HepG2 (cell line): Measurements from ENCODE around the gene TMEM108.

Experiments
- FOXP1 ChIP-seq, 2 experiments: fragments of 450-650 bp in 1 of 2; IDR thresholded peaks; 2 replicates each; pipeline ENCODE4 v1.6.1; 2017 to 2018; ENCODE audit warnings: antibody characterized with exemption in 1 of 2
- POLR2A ChIP-seq, 2 experiments: IDR thresholded peaks; 2 replicates each; pipeline ENCODE4 v1.6.1; 2011; ENCODE audit warnings: low read depth in 2 of 2, low read length in 2 of 2, mild to moderate bottlenecking in 1 of 2, moderate library complexity in 1 of 2; ENCODE audit not compliant: insufficient read depth in 1 of 2
- TF ChIP-seq, protein P1 (sequence below): sonication (generic); formaldehyde crosslinking; IDR thresholded peaks from 2 replicates; pipeline ENCODE4 v1.5.0; 2020; ENCODE audit warnings: mild to moderate bottlenecking, missing genetic modification reagents

- no peak for TF ChIP-seq POLR2A (IDR thresholded peaks at IDR 0.05; ENCODE audit: insufficient read depth in 1 of 2, low read depth in 2 of 2, low read length in 2 of 2)
- TF ChIP-seq, protein P1, sequence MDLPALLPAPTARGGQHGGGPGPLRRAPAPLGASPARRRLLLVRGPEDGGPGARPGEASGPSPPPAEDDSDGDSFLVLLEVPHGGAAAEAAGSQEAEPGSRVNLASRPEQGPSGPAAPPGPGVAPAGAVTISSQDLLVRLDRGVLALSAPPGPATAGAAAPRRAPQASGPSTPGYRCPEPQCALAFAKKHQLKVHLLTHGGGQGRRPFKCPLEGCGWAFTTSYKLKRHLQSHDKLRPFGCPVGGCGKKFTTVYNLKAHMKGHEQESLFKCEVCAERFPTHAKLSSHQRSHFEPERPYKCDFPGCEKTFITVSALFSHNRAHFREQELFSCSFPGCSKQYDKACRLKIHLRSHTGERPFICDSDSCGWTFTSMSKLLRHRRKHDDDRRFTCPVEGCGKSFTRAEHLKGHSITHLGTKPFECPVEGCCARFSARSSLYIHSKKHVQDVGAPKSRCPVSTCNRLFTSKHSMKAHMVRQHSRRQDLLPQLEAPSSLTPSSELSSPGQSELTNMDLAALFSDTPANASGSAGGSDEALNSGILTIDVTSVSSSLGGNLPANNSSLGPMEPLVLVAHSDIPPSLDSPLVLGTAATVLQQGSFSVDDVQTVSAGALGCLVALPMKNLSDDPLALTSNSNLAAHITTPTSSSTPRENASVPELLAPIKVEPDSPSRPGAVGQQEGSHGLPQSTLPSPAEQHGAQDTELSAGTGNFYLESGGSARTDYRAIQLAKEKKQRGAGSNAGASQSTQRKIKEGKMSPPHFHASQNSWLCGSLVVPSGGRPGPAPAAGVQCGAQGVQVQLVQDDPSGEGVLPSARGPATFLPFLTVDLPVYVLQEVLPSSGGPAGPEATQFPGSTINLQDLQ (CRISPR knock-in tag), result no peak
- TF ChIP-seq FOXP1 (IDR thresholded peaks at IDR 0.05), result no peak
- no peak for TF ChIP-seq FOXP1 (CRISPR knock-in tag; IDR thresholded peaks at IDR 0.05)
Measured at GRCh38 chr3:133189893-133190292, 151.7 kb downstream of the TMEM108 start.
